Transverse colon (tissue), 4 donors: ENCODE measurements around the gene SPATC1L.

Experiments
- CTCF ChIP-seq, 5 experiments: fragments of 200-600 bp in 3 of 5; fragments of 450-650 bp in 2 of 5; sonication (generic) in 3 of 5; IDR thresholded peaks; 1 replicate in 2 of 5; 2 replicates in 3 of 5; pipeline ENCODE4 v1.5.1; 2016 to 2017; ENCODE audit warnings: antibody characterized with exemption in 5 of 5, inconsistent platforms in 3 of 5, mild to moderate bottlenecking in 2 of 5, moderate library complexity in 1 of 5
- POLR2A ChIP-seq: fragments of 450-650 bp; IDR thresholded peaks from one replicate; pipeline ENCODE4 v1.6.1; 2016; ENCODE audit warnings: antibody characterized with exemption, mild to moderate bottlenecking, moderate library complexity
- POLR2AphosphoS5 ChIP-seq, 3 donors: sonication (generic); formaldehyde crosslinking; IDR thresholded peaks; one replicate each; pipeline ENCODE4 v1.6.1; 2016; ENCODE audit warnings: antibody characterized with exemption in 3 of 3

- TF ChIP-seq POLR2A (no peak), CTCF (IDR thresholded peaks at IDR 0.05) (no peak), POLR2AphosphoS5 (IDR thresholded peaks at IDR 0.05) (no peak)
Observed at GRCh38 chr21:46213620-46214286, 29.5 kb upstream of the SPATC1L start.
